Chondrocyte (in vitro differentiated cells): Measurements from ENCODE around the gene APOL1. TPM values are rescaled to one million over a fixed set of nuclear protein-coding genes. Genes with fewer than 3 reads are reported as not detected.
A peak's percentile ranks its signal among the peaks of the same experiment; 100 is the strongest.

Experiments used
- DNase-seq: peaks from one replicate; pipeline ENCODE4 v3.0.0; 2021; ENCODE audit warnings: mixed read lengths, low spot score
- H3K27ac Mint-ChIP-seq: one replicate; pipeline ENCODE4 v1.8.0; 2021; ENCODE audit warnings: mild to moderate bottlenecking, moderate library complexity, mixed read lengths; ENCODE audit not compliant: unreplicated experiment
- H3K27me3 Mint-ChIP-seq: 2 replicates; pipeline ENCODE4 v1.8.0; 2021; ENCODE audit warnings: low read depth, mixed read lengths
- H3K36me3 Mint-ChIP-seq: 2 replicates; pipeline ENCODE4 v1.8.0; 2021; ENCODE audit warnings: low read depth, mixed read lengths
- H3K4me1 Mint-ChIP-seq: 2 replicates; pipeline ENCODE4 v1.8.0; 2021; ENCODE audit warnings: low read depth, mild to moderate bottlenecking, mixed read lengths
- H3K4me3 Mint-ChIP-seq: one replicate; pipeline ENCODE4 v1.8.0; 2021; ENCODE audit warnings: mild to moderate bottlenecking, moderate library complexity, mixed read lengths; ENCODE audit not compliant: unreplicated experiment
- H3K9me3 Mint-ChIP-seq: 2 replicates; pipeline ENCODE4 v1.8.0; 2021; ENCODE audit warnings: low read depth, mixed read lengths
- total RNA-seq: library from RNA; stranded (reverse); gene quantifications from 3 replicates; pipeline ENCODE4 v1.2.1, GENCODE V29; 2021
- TF ChIP-seq, protein P1 (sequence below): fragments of 200-600 bp; sonication (generic); IDR thresholded peaks from 2 replicates; pipeline ENCODE4 v1.5.0; 2021; ENCODE audit warnings: antibody characterized with exemption, mild to moderate bottlenecking, moderate library complexity

Gene APOL1
- total RNA-seq, 1 donor from 2014 or later, result 16.9 TPM

DNA sequence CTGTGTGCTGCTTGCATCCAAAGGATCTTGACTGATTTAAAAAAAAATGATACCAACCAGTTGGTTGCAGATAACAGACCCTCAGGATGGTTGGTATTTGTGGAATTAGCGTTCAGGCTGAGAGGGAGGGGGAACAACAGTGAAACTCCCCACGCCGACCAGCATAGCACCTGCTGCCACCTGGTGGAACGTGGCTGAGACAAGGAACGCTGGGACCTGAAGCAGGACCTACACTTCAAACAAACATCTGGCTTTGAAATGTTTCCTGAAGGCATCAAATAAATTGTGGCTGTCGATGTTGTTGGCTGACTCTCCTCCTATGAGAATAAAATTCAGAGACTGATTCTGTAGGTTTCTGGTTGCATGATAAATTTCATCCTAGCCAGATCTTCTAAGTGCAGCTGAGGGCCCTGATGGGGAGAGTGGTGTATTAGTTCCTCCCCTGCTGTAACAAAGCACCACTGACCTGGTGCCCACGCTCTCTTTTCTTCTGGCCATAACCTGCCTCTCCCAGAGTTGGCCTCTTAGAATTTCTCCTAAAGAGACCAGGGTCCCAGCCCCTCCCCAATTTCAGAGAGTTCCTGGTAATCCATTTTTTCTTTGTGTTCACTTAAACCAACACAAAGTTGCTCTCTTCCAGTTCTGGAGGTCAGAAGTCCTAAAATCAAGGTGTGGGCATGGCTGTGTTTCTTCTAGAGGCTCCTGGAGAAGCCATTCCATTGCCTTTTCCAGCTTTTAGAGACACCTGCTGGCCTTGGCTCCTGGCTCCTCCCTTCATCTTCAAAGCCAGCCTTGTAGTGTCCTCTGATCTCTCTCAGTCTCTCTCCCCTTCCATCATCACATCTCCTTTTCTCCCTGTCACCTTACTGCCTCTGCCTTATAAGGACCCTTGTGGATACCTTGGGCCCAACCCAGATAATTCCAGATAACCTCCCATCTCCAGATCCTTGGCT is 30.9 kb upstream of the APOL1 start:
- no peak overlapping the region for H3K27ac Mint-ChIP-seq
- H3K27me3 Mint-ChIP-seq, result peaks cover 9% of the 10 kb centered on the region
- H3K36me3 Mint-ChIP-seq, result peaks cover 3% of the 10 kb centered on the region
- no peaks in the 10 kb centered on the region for H3K9me3 Mint-ChIP-seq
- H3K4me3 Mint-ChIP-seq, result no peak overlapping the region
- no peak for DNase-seq
- TF ChIP-seq, protein P1, sequence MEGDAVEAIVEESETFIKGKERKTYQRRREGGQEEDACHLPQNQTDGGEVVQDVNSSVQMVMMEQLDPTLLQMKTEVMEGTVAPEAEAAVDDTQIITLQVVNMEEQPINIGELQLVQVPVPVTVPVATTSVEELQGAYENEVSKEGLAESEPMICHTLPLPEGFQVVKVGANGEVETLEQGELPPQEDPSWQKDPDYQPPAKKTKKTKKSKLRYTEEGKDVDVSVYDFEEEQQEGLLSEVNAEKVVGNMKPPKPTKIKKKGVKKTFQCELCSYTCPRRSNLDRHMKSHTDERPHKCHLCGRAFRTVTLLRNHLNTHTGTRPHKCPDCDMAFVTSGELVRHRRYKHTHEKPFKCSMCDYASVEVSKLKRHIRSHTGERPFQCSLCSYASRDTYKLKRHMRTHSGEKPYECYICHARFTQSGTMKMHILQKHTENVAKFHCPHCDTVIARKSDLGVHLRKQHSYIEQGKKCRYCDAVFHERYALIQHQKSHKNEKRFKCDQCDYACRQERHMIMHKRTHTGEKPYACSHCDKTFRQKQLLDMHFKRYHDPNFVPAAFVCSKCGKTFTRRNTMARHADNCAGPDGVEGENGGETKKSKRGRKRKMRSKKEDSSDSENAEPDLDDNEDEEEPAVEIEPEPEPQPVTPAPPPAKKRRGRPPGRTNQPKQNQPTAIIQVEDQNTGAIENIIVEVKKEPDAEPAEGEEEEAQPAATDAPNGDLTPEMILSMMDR, result peak; percentile 80
- H3K4me1 Mint-ChIP-seq, result peaks cover 8% of the 10 kb centered on the region

DNA sequence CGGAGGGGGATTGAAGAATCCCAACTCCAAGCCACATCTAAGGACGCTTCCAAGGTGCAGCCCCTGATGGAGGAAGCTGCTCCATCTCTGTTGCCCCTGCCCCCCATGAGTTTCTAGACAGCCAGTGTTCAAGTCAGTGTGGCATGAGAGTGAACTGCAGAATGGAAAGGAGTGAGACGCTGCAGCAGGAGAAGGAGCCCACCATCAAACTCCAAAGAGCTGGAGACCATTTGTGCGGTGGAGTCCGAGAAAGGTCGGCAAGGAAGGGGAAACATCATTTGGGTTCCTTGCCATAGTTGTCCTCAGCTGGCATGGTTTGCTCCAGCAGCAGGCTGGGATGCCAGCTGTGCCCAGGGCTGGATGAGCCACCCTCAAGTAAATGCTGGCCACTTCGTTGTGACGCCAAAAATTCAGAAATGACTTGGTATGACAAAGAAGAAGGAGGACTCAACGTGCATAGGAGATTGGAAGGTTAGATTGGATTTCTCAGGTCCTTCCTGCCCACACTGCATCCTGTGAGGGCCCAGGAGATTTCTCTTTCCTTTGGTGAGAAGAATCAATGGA is 30.0 kb upstream of the APOL1 start:
- H3K4me1 Mint-ChIP-seq, result peaks cover 8% of the 10 kb centered on the region
- no peaks in the 10 kb centered on the region for H3K9me3 Mint-ChIP-seq
- no peak for DNase-seq
- TF ChIP-seq, protein P1, result no peak
- H3K4me3 Mint-ChIP-seq, result no peak overlapping the region
- no peak overlapping the region for H3K27ac Mint-ChIP-seq
- peaks cover 7% of the 10 kb centered on the region for H3K36me3 Mint-ChIP-seq
- H3K27me3 Mint-ChIP-seq, result peaks cover 8% of the 10 kb centered on the region

DNA sequence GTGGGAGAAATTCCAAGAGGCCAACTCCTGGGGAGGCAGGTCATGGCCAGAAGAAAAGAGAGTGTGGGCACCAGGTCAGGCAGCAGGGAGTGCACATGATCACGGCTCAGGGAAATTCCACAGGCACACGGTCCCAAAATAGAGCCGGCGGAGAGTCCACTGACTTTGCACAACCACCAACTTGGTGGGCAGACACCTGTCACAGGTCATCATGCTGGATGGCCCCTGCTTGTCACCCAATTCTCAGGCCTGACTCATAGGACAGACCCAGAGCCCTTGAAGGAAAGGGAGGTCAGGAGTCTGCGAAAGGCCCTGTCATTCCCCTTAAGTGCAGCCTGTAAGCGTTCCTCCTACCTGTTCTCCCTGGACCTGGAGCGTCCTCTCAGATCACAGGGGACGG is 29.4 kb upstream of the APOL1 start:
- H3K27me3 Mint-ChIP-seq, result peaks cover 3% of the 10 kb centered on the region
- H3K36me3 Mint-ChIP-seq, result peaks cover 12% of the 10 kb centered on the region
- DNase-seq, result no peak
- H3K9me3 Mint-ChIP-seq, result no peaks in the 10 kb centered on the region
- H3K4me3 Mint-ChIP-seq, result no peak overlapping the region
- TF ChIP-seq, protein P1, result no peak
- no peak overlapping the region for H3K27ac Mint-ChIP-seq
- H3K4me1 Mint-ChIP-seq, result peaks cover 8% of the 10 kb centered on the region

DNA sequence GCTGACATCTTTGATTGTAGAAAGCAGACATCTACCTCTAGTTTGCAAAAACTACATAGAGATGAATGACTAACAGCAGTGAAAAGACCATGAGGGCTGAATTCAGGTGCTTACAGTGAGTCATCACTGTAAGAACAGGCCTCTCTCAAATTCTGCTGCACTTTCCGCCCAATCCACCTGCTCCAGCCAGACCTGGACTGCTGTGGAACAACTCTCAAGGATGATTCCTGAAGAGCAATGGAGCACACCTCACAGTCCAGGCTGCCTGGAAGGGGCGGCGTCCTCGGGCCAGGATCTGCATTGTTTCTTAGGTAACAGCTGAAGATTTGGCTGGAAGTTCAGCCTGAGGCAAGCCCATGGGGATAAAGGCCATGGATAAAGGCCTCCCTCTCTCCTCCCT is 28.7 kb upstream of the APOL1 start:
- Mint-ChIP-seq H3K4me3 (no peak overlapping the region), H3K36me3 (peaks cover 20% of the 10 kb centered on the region), H3K27ac (no peak overlapping the region), H3K4me1 (peaks cover 9% of the 10 kb centered on the region), H3K9me3 (no peaks in the 10 kb centered on the region), H3K27me3 (no peaks in the 10 kb centered on the region)
- DNase-seq, result no peak
- TF ChIP-seq, protein P1, result no peak

DNA sequence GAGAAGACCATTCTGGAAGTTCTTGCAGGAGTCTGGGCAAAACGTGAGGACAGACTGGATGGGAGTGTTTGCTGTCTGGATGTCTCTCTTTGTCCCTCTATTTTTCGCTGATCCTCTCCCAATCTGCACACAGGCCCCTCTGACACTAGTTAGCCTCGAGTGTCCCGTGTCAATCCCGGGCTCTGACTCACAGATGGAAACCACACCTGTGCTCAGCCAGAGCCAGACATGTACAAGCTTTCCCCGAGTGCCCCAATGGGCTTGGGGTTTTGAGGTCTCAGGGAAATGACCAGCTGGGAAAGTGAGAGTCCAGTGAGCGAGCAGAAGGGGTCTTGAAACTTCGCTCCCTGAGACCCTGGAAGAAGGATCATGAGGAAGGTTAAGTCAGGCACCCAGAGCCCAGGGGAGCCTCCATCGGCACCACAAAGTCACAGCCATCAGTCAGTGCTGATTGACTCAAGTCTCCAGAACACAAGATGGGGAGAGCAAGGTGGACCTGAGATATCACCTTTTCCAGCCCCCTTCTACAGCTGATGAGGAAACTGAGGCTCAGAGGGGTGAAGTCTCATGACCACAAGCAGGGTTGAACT is 27.5 kb upstream of the APOL1 start:
- Mint-ChIP-seq H3K27ac (no peak overlapping the region), H3K4me3 (no peak overlapping the region), H3K9me3 (no peaks in the 10 kb centered on the region), H3K27me3 (no peaks in the 10 kb centered on the region), H3K4me1 (peaks cover 11% of the 10 kb centered on the region), H3K36me3 (peaks cover 24% of the 10 kb centered on the region)
- TF ChIP-seq, protein P1, result no peak
- DNase-seq, result no peak
